Type B pancreatic cell (in vitro differentiated cells): ENCODE results near the gene RTL5. TPM values are rescaled to one million over a fixed set of nuclear protein-coding genes. Genes with fewer than 3 reads are reported as not detected.
A peak's percentile ranks its signal among the peaks of the same experiment; 100 is the strongest.
"Not testable (repeated sequence)": the region's sequence is repeated elsewhere in the genome, so short reads cannot be mapped to it uniquely, and the experiment has no call there.

Source experiments
- DNase-seq: peaks from one replicate; pipeline ENCODE4 v3.0.0; 2021; ENCODE audit warnings: mixed read lengths; ENCODE audit not compliant: unreplicated experiment; ENCODE audit errors: extremely low spot score
- H3K27ac Mint-ChIP-seq: 2 replicates; pipeline ENCODE4 v1.8.0; 2021; ENCODE audit warnings: mild to moderate bottlenecking, mixed read lengths
- H3K27me3 Mint-ChIP-seq: 2 replicates; pipeline ENCODE4 v1.8.0; 2021; ENCODE audit warnings: mixed read lengths
- H3K36me3 Mint-ChIP-seq: 2 replicates; pipeline ENCODE4 v1.8.0; 2021; ENCODE audit warnings: mixed read lengths
- H3K4me1 Mint-ChIP-seq: one replicate; pipeline ENCODE4 v1.8.0; 2021; ENCODE audit warnings: mixed read lengths; ENCODE audit not compliant: unreplicated experiment
- H3K4me3 Mint-ChIP-seq: 2 replicates; pipeline ENCODE4 v1.8.0; 2021; ENCODE audit warnings: mild to moderate bottlenecking, mixed read lengths
- H3K9me3 Mint-ChIP-seq: 2 replicates; pipeline ENCODE4 v1.8.0; 2021; ENCODE audit warnings: mixed read lengths
- long read RNA-seq: library from polyadenylated mRNA; unstranded; transcript quantifications from one replicate; pipeline ENCODE4 v2.0.0, GENCODE V29; 2020
- total RNA-seq: library from RNA; stranded (reverse); gene quantifications from 2 replicates; pipeline ENCODE4 v1.2.1, GENCODE V29; 2021; ENCODE audit warnings: low replicate concordance
- TF ChIP-seq, protein P1 (sequence below): fragments of 200-600 bp; sonication (generic); conservative IDR thresholded peaks from 2 replicates; pipeline ENCODE4 v1.5.0; 2021; ENCODE audit warnings: antibody characterized with exemption, mild to moderate bottlenecking

RTL5 gene
- 16.1 and 21.9 TPM in 2 replicates for total RNA-seq
- long read RNA-seq, full-length matches to known transcripts: 3 of 4 reads
- long read RNA-seq, partial matches to known transcripts: 0 of 4 reads
- long read RNA-seq, other reads (novel, unspliced or antisense): 1 of 4 reads

DNA sequence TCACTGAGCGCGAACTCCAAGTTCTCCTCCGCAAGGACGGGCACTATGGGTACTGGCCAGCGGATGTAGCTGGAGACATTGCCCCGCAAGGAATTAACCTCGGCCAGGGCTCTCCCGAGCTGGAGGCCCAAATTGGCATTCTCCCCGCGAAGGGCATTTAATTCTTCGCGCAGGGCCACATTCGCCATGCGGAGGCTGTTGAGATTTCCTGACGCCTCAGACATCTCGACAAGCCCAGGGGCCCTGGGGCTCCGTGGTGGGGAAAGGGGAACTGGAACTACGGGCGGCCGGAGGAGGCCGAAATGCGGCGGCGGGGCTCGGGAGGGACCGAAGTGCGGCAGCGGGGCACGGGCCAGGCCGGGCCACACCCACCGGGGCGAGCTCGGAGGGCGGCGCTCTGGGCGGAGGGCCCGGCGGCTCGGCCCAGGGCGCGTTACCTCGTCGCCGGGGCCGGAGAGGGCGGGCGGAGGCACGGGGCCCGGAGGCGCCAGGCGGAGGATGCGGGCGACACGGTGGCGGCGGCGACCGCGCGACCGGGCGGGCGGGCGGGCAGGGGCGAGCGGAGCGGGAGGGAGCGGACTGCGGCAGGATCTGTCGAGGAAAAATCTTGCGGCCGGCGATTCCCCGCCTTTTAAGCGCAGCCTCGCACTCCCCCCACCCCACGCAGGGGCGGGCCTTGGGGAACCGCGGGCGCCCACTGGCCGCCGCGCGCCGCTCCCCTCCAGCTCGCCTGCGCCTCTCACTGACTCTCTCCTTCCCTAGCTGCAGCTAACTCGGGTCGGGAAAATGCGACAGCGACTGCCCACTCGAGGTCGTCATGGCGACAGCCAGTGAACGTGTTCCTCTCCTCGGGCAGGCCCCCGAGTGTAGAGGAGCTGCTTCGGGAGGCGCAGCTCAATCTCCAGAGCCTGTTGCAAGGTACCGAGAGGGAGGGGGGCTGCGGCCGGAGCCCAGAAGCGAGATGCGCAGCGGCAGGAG, at the start of gene RTL5:
TSS of gene RTL5 (minus strand) at position 599 of the 978 bp plus-strand sequence.
- DNase-seq: peak; percentile 82
- peaks cover 13% of the 10 kb centered on the region for H3K4me1 Mint-ChIP-seq
- H3K36me3 Mint-ChIP-seq: peaks cover 19% of the 10 kb centered on the region
- peak within 1 kb of the TSS; percentile 68 for H3K27ac Mint-ChIP-seq
- H3K4me3 Mint-ChIP-seq: peak within 1 kb of the TSS; percentile 89
- H3K9me3 Mint-ChIP-seq: peaks cover 13% of the 10 kb centered on the region
- TF ChIP-seq, protein P1, sequence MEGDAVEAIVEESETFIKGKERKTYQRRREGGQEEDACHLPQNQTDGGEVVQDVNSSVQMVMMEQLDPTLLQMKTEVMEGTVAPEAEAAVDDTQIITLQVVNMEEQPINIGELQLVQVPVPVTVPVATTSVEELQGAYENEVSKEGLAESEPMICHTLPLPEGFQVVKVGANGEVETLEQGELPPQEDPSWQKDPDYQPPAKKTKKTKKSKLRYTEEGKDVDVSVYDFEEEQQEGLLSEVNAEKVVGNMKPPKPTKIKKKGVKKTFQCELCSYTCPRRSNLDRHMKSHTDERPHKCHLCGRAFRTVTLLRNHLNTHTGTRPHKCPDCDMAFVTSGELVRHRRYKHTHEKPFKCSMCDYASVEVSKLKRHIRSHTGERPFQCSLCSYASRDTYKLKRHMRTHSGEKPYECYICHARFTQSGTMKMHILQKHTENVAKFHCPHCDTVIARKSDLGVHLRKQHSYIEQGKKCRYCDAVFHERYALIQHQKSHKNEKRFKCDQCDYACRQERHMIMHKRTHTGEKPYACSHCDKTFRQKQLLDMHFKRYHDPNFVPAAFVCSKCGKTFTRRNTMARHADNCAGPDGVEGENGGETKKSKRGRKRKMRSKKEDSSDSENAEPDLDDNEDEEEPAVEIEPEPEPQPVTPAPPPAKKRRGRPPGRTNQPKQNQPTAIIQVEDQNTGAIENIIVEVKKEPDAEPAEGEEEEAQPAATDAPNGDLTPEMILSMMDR: no peak
- peaks cover 5% of the 10 kb centered on the region for H3K27me3 Mint-ChIP-seq

DNA sequence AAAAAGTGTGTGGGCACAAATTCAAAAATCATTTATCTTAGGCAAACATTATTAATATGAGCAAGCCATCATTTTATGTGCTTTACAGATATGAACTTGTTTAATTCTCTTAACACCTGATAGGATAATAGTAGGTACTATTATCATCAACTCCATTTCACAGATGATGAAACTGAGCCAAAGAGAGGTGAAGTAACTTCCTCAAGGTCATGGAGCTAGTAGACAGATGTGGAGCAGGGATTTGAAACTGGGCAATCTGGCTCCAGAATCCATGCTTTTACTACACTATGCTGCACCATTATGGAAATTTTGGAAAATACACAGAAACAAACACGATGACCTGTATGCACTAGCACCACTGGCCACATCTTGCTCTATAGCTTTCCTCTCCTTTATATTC, 48.8 kb upstream of the RTL5 start:
- H3K4me1 Mint-ChIP-seq: no peaks in the 10 kb centered on the region

DNA sequence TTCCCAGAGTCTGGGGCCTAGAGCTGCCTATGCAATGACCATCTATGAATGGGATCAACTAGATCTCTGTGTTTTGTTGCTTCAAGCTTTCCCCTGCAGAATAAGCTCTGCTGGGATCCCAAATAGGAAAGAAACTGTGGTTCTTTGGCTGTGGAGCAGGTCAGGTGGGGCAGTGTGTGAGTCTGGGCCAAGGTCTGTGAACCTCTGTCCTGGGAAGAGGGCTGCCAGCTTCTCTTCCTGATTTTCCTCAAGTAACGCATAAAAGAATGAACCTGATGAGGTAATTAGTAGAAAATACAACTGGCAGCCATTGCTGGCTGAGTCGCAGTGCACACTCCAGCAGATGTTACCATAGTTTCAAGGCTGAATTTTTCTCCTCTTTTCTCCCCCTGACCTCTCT, 45.3 kb upstream of the RTL5 start:
- H3K27me3 Mint-ChIP-seq: no peaks in the 10 kb centered on the region
- no peak overlapping the region for H3K27ac Mint-ChIP-seq
- no peak for DNase-seq
- no peaks in the 10 kb centered on the region for H3K4me1 Mint-ChIP-seq
- H3K4me3 Mint-ChIP-seq: no peak overlapping the region
- H3K36me3 Mint-ChIP-seq: no peaks in the 10 kb centered on the region
- TF ChIP-seq, protein P1: no peak
- H3K9me3 Mint-ChIP-seq: no peaks in the 10 kb centered on the region

More for the DNA sequence above, 48.8 kb upstream of the RTL5 start:
- no peak for DNase-seq
- Mint-ChIP-seq H3K27ac (no peak overlapping the region), H3K36me3 (peaks cover 4% of the 10 kb centered on the region), H3K27me3 (no peaks in the 10 kb centered on the region), H3K9me3 (no peaks in the 10 kb centered on the region), H3K4me3 (no peak overlapping the region)
- TF ChIP-seq, protein P1: no peak

DNA sequence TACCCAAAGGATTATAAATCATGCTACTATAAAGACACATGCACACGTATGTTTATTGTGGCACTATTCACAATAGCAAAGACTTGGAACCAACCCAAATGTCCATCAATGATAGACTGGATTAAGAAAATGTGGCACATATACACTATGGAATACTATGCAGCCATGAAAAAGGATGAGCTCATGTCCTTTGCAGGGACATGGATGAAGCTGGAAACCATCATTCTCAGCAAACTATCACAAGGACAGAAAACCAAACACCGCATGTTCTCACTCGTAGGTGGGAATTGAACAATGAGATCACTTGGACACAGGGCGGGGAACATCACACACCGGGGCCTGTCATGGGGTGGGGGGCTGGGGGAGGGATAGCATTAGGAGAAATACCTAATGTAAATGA, 44.6 kb upstream of the RTL5 start:
- H3K27me3 Mint-ChIP-seq, H3K9me3 Mint-ChIP-seq, DNase-seq, H3K36me3 Mint-ChIP-seq, H3K4me1 Mint-ChIP-seq, H3K4me3 Mint-ChIP-seq, H3K27ac Mint-ChIP-seq: not testable (repeated sequence)

DNA sequence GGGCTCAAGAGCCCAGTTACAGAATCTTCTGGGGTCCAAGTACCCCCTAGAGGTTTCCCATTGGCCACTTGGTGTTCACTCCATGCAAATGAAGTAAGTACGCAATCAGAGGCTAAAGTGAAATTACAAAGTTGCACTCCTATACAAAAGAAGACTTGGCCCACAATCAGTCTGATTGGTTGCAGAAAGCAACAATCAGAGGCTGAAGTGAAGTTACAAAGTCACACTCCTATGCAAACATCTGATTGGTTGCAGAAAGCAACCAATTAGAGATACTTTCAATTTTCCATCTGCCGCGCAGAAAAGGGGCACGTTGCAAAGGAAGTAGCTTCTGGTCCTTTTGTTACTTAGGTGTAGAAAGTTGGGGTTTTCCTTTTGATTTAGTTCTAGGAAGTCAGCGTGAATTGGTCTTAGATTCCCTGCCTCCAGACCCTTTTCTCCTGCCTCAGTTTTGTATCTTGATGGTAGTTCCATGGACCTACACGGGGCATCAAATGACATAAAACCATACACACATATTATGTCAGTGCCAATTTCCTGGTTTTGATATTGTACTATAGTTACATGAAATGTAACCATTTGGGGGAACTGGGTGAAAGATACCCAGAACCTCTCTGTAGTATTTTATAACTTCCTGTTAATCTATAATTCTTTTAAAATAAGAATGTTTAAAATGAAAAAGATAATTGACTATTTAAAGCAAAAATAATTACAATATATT, 37.5 kb upstream of the RTL5 start:
- Mint-ChIP-seq H3K9me3 (no peaks in the 10 kb centered on the region), H3K4me1 (no peaks in the 10 kb centered on the region), H3K36me3 (no peaks in the 10 kb centered on the region), H3K27ac (no peak overlapping the region), H3K4me3 (no peak overlapping the region), H3K27me3 (no peaks in the 10 kb centered on the region)
- no peak for DNase-seq
- TF ChIP-seq, protein P1: no peak
